Calu3 (cell line): Measurements from ENCODE around the gene MYO10. TPM values are rescaled to one million over a fixed set of nuclear protein-coding genes. Genes with fewer than 3 reads are reported as not detected.

ENCODE experiments used
- BruUV-seq: library from RNA; stranded (reverse); fragments of 400-500 nt; replicated peaks from 2 replicates; lab custom pipeline; 2021; lab: Mats Ljungman, UMichigan
- CTCF ChIA-PET: fragments of 300-600 bp; sonication (Branson Sonifier 250); formaldehyde crosslinking; loops from one replicate; lab custom pipeline; 2022; ENCODE audit warnings: antibody characterized with exemption; lab: Charles Lee
- DNase-seq: peaks from one replicate; pipeline ENCODE4 v3.0.0; 2022
- H3K27ac Mint-ChIP-seq: one replicate; pipeline ENCODE4 v1.8.0; 2022; ENCODE audit warnings: mixed read lengths; ENCODE audit not compliant: unreplicated experiment
- H3K27me3 Mint-ChIP-seq: one replicate; pipeline ENCODE4 v1.8.0; 2022; ENCODE audit warnings: mixed read lengths; ENCODE audit not compliant: unreplicated experiment
- H3K36me3 Mint-ChIP-seq: one replicate; pipeline ENCODE4 v1.8.0; 2022; ENCODE audit warnings: mild to moderate bottlenecking, moderate library complexity, mixed read lengths; ENCODE audit not compliant: insufficient read depth, unreplicated experiment
- H3K4me1 Mint-ChIP-seq: one replicate; pipeline ENCODE4 v1.8.0; 2022; ENCODE audit warnings: mild to moderate bottlenecking, low read depth, mixed read lengths; ENCODE audit not compliant: unreplicated experiment
- H3K4me3 Mint-ChIP-seq: one replicate; pipeline ENCODE4 v1.8.0; 2022; ENCODE audit warnings: mild to moderate bottlenecking, low read depth, moderate library complexity, mixed read lengths; ENCODE audit not compliant: unreplicated experiment
- H3K9me3 Mint-ChIP-seq: one replicate; pipeline ENCODE4 v1.8.0; 2022; ENCODE audit warnings: low read depth, mixed read lengths; ENCODE audit not compliant: unreplicated experiment
- intact Hi-C: fragments of 100-400 bp; cut with micrococcal nuclease; formaldehyde crosslinking; loops from one replicate; pipeline ENCODE4 v1.10.0; 2022; ENCODE audit not compliant: unreplicated experiment
- total RNA-seq: library from RNA; stranded (reverse); gene quantifications from 2 replicates; pipeline ENCODE4 v1.2.3, GENCODE V29; 2022
- TF ChIP-seq, protein P1 (sequence below): fragments of 200-600 bp; IDR thresholded peaks from one replicate; pipeline ENCODE4 v1.8.0; 2022; ENCODE audit warnings: antibody characterized with exemption; ENCODE audit not compliant: unreplicated experiment

Gene MYO10
- total RNA-seq, 1 experiment from 2014 or later, result 101 TPM

GRCh38 chr5:16932401-16932800 lies 3.7 kb downstream of the MYO10 start:
- peak overlapping the region; percentile 46 for H3K27ac Mint-ChIP-seq
- intact Hi-C loops, result loop anchor here (5.0 kb wide), 1 partner anchor 180 kb away; no protein-coding TSS in a partner anchor
- DNase-seq, result no peak
- peaks cover 44% of the 10 kb centered on the region for H3K36me3 Mint-ChIP-seq
- no peaks in the 10 kb centered on the region for H3K27me3 Mint-ChIP-seq
- BruUV-seq, result no TSS peak
- CTCF ChIA-PET, result interaction anchor here (0.6 to 2.2 kb wide), 5 partner anchors 37 to 258 kb away, joined by 3 to 23 read pairs (median 5); no protein-coding TSS in a partner anchor
- H3K4me1 Mint-ChIP-seq, result peaks cover 34% of the 10 kb centered on the region
- H3K4me3 Mint-ChIP-seq, result peak overlapping the region; percentile 97
- no peaks in the 10 kb centered on the region for H3K9me3 Mint-ChIP-seq
- TF ChIP-seq, protein P1, sequence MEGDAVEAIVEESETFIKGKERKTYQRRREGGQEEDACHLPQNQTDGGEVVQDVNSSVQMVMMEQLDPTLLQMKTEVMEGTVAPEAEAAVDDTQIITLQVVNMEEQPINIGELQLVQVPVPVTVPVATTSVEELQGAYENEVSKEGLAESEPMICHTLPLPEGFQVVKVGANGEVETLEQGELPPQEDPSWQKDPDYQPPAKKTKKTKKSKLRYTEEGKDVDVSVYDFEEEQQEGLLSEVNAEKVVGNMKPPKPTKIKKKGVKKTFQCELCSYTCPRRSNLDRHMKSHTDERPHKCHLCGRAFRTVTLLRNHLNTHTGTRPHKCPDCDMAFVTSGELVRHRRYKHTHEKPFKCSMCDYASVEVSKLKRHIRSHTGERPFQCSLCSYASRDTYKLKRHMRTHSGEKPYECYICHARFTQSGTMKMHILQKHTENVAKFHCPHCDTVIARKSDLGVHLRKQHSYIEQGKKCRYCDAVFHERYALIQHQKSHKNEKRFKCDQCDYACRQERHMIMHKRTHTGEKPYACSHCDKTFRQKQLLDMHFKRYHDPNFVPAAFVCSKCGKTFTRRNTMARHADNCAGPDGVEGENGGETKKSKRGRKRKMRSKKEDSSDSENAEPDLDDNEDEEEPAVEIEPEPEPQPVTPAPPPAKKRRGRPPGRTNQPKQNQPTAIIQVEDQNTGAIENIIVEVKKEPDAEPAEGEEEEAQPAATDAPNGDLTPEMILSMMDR, result no peak

DNA sequence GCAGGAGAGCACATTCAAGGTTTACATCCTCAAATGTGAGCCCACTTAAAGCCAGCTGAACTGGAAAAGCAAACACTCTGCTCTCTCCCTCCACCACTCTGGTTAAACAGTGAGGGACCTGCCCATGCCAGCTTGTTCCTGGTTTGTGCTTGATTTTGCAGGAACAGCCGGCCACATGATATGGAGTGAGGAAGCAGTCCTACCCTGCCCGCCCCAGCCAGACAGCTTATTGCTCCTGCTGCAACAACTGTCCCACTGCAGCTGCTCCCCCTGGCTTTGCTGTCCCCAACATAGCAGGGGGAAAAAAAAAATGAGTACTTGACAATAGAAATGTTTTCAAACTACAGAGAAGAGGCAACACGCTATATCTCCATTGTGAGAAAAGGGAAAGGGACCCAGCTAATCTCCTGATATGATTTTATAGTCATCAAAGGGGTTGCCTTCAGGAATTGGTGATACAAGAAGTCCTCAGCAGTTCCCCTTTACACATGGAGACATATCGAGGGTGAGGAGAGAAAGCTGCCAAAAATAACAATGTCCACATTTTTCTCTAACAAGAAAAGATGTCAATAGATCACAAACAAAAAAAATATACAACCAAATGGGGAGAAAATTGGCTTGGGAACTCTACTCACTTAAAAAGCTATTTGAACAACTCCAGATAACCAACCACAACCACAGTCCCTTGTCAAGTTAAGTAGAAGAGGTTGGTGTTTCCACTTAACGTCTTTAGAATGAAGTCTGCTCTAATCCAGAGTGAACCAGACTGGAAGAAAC lies 4.6 kb downstream of the MYO10 start:
- CTCF ChIA-PET, result interaction anchor here (0.7 to 1.9 kb wide), 7 partner anchors 36 to 258 kb away, joined by 3 to 17 read pairs (median 4); no protein-coding TSS in a partner anchor
- intact Hi-C loops, result loop anchor here (5.0 kb wide), 1 partner anchor 181 kb away; no protein-coding TSS in a partner anchor
- peaks cover 27% of the 10 kb centered on the region for H3K4me1 Mint-ChIP-seq
- H3K27me3 Mint-ChIP-seq, result no peaks in the 10 kb centered on the region
- H3K9me3 Mint-ChIP-seq, result no peaks in the 10 kb centered on the region
- peak overlapping the region; percentile 97 for H3K4me3 Mint-ChIP-seq
- peak overlapping the region; percentile 46 for H3K27ac Mint-ChIP-seq
- peak; percentile 57 for DNase-seq
- BruUV-seq, result no TSS peak
- TF ChIP-seq, protein P1, result no peak
- peaks cover 41% of the 10 kb centered on the region for H3K36me3 Mint-ChIP-seq

DNA sequence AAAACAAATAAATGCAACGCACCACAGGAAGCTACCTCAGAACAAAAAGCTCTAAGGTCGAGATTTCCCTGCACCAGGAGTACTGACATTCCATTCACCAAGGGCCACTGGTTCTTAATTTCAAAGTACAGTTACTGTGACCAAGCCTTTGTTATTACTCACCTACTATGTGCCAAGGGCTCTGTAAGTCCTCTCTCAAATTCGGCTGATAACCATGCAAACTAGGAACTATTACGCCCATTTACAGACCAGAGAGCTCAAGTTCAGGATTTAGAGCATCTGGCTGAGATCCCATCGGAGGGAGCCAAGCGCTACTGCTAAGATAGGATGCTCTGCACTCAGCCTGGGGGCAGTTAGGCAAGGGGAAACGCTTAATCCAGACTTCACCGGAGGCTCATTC lies 5.6 kb downstream of the MYO10 start:
- no peak overlapping the region for H3K27ac Mint-ChIP-seq
- H3K4me3 Mint-ChIP-seq, result no peak overlapping the region
- intact Hi-C loops, result loop anchor here (5.0 kb wide), 1 partner anchor 182 kb away; no protein-coding TSS in a partner anchor
- BruUV-seq, result no TSS peak
- no peak for DNase-seq
- no peaks in the 10 kb centered on the region for H3K27me3 Mint-ChIP-seq
- TF ChIP-seq, protein P1, result no peak
- peaks cover 27% of the 10 kb centered on the region for H3K4me1 Mint-ChIP-seq
- H3K36me3 Mint-ChIP-seq, result peaks cover 31% of the 10 kb centered on the region
- no peaks in the 10 kb centered on the region for H3K9me3 Mint-ChIP-seq
- CTCF ChIA-PET, result interaction anchor here (0.6 to 1.9 kb wide), 4 partner anchors 139 to 259 kb away, joined by 3 to 17 read pairs (median 4); no protein-coding TSS in a partner anchor

DNA sequence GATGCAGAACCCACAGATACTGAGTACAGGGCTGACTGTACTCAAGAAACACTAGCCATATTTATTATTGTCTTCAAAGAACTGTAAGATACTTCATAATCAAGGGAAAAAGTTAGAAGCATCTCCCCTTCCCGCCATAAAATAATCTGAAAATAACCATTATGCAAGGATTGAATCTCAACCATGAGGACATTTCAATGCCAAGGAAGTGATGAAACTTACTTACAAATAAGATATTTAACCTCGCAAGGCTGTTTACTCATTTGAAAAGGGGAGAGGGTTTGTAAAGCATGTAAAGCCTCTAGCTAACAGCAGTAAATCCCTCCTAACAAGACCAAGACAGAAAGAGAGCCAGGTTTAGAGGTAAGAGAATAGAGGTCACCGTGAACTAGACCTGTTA lies 6.3 kb downstream of the MYO10 start:
- intact Hi-C loops, result loop anchor here (5.0 kb wide), 1 partner anchor 182 kb away; no protein-coding TSS in a partner anchor

More for the DNA sequence above, 6.3 kb downstream of the MYO10 start:
- Mint-ChIP-seq H3K9me3 (no peaks in the 10 kb centered on the region), H3K4me1 (peaks cover 27% of the 10 kb centered on the region), H3K36me3 (peaks cover 24% of the 10 kb centered on the region), H3K27ac (no peak overlapping the region), H3K4me3 (no peak overlapping the region), H3K27me3 (no peaks in the 10 kb centered on the region)
- DNase-seq, result no peak
- TF ChIP-seq, protein P1, result no peak
- CTCF ChIA-PET, result interaction anchor here (1.9 kb wide), 1 partner anchor 260 kb away, joined by 17 read pairs; no protein-coding TSS in a partner anchor
- no TSS peak for BruUV-seq
